Measurements from ENCODE around the gene GCK. TPM values are rescaled to one million over a fixed set of nuclear protein-coding genes. Genes with fewer than 3 reads are reported as not detected.
A peak's percentile ranks its signal among the peaks of the same experiment; 100 is the strongest.

GCK gene
- total RNA-seq, 1 experiment from 2014 or later, result not detected

GRCh38 chr7:44195889-44196288, 6.7 kb upstream of the GCK start:
- DNase-seq (ENCODE audit: unreplicated experiment), result no peak
- H3K27ac Mint-ChIP-seq (ENCODE audit: low read depth, unreplicated experiment), result no peak overlapping the region
- no TSS peak for BruUV-seq (replicated peaks)
- peaks cover 7% of the 10 kb centered on the region for H3K4me1 Mint-ChIP-seq (ENCODE audit: insufficient read depth, unreplicated experiment)
- H3K27me3 Mint-ChIP-seq (ENCODE audit: insufficient read depth, unreplicated experiment), result no peaks in the 10 kb centered on the region
- ChIA-PET CTCF (interaction anchor here (0.7 to 1.8 kb wide), 6 partner anchors 17 to 130 kb away, joined by 3 to 6 read pairs (median 3); no protein-coding TSS in a partner anchor), POLR2A (interaction anchor here (1.0 kb wide), 1 partner anchor 73 kb away, joined by 3 read pairs; the partner anchor contains the start of gene POLD2)
- H3K4me3 Mint-ChIP-seq (ENCODE audit: unreplicated experiment), result no peak overlapping the region
- H3K9me3 Mint-ChIP-seq (ENCODE audit: unreplicated experiment), result no peaks in the 10 kb centered on the region
- no peaks in the 10 kb centered on the region for H3K36me3 Mint-ChIP-seq (ENCODE audit: insufficient read depth, unreplicated experiment)
- intact Hi-C loops (cut with micrococcal nuclease), result loop anchor here (1.0 kb wide), 1 partner anchor 124 kb away; no protein-coding TSS in a partner anchor
- TF ChIP-seq CTCF (IDR thresholded peaks at IDR 0.05; ENCODE audit: unreplicated experiment), result no peak

- Mint-ChIP-seq H3K9me3 (ENCODE audit: unreplicated experiment) (no peaks in the 10 kb centered on the region), H3K4me1 (ENCODE audit: insufficient read depth, unreplicated experiment) (peaks cover 7% of the 10 kb centered on the region)
Measured at GRCh38 chr7:44194562-44195145, 5.4 kb upstream of the GCK start.

GRCh38 chr7:44194069-44194468, 4.8 kb upstream of the GCK start:
- H3K4me1 Mint-ChIP-seq (ENCODE audit: insufficient read depth, unreplicated experiment), result peaks cover 7% of the 10 kb centered on the region
- no peak overlapping the region for H3K27ac Mint-ChIP-seq (ENCODE audit: low read depth, unreplicated experiment)
- ChIA-PET CTCF (interaction anchor here (1.2 kb wide), 1 partner anchor 8 kb away, joined by 3 read pairs; no protein-coding TSS in a partner anchor), POLR2A (interaction anchor here (1.1 kb wide), 1 partner anchor 11 kb away, joined by 3 read pairs; no protein-coding TSS in a partner anchor)
- BruUV-seq (replicated peaks), result no TSS peak
- intact Hi-C loops (cut with micrococcal nuclease), result no loop called here
- DNase-seq (ENCODE audit: unreplicated experiment), result peak; percentile 68
- no peaks in the 10 kb centered on the region for H3K9me3 Mint-ChIP-seq (ENCODE audit: unreplicated experiment)
- H3K36me3 Mint-ChIP-seq (ENCODE audit: insufficient read depth, unreplicated experiment), result no peaks in the 10 kb centered on the region
- no peak overlapping the region for H3K4me3 Mint-ChIP-seq (ENCODE audit: unreplicated experiment)
- H3K27me3 Mint-ChIP-seq (ENCODE audit: insufficient read depth, unreplicated experiment), result no peaks in the 10 kb centered on the region
- no peak for TF ChIP-seq CTCF (IDR thresholded peaks at IDR 0.05; ENCODE audit: unreplicated experiment)

More at GRCh38 chr7:44194562-44195145, 5.4 kb upstream of the GCK start:
- Mint-ChIP-seq H3K36me3 (ENCODE audit: insufficient read depth, unreplicated experiment) (no peaks in the 10 kb centered on the region), H3K27me3 (ENCODE audit: insufficient read depth, unreplicated experiment) (no peaks in the 10 kb centered on the region), H3K4me3 (ENCODE audit: unreplicated experiment) (no peak overlapping the region), H3K27ac (ENCODE audit: low read depth, unreplicated experiment) (no peak overlapping the region)
- no peak for DNase-seq (ENCODE audit: unreplicated experiment)
- BruUV-seq (replicated peaks), result no TSS peak
- intact Hi-C loops (cut with micrococcal nuclease), result no loop called here
- CTCF ChIA-PET, result interaction anchor here (0.5 to 1.3 kb wide), 4 partner anchors 9 to 121 kb away, joined by 3 to 4 read pairs (median 4); no protein-coding TSS in a partner anchor
- no peak for TF ChIP-seq CTCF (IDR thresholded peaks at IDR 0.05; ENCODE audit: unreplicated experiment)
- POLR2A ChIA-PET, result interaction anchor here (1.1 kb wide), 1 partner anchor 12 kb away, joined by 3 read pairs; no protein-coding TSS in a partner anchor

DNA sequence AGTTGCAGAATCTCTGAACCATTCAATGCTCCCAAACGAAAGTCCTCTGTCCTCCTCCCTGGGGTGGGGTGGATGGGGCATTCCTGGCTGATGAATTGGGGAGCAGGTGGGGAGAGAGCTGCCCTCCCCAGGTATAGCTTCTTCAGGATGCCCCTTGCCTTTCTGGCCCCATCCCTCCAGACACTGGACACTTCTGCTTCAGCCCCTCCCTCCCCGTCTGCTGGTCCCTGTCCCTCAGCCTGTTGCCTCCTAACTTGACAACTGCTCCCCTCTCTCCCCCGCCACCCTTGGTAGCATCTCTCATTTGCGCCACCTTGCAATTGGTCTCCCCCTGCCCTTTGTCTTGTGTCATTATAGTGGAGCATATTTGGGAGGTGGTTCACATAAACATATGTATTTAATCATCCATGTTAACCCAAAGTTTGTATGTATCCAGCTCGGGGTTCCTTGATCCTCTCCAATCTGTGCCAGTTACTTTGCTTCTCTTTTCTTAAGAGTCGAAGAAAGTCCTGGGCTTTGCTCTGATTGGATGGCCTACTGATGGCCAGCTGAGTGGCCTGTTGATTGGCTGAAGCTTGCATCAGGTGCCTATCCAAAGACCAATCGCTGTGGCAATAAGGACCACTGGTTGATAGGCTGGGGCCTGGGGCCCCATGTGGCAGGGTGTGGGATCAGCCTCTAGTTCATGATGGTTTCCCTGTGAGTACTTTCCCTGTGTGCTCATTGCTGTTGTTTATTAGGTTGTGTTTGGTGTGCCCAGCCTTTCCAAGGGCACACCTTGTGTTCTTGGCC, 4.0 kb upstream of the GCK start:
- no TSS peak for BruUV-seq (replicated peaks)
- ChIA-PET POLR2A (interaction anchor here (1.1 kb wide), 1 partner anchor 11 kb away, joined by 3 read pairs; no protein-coding TSS in a partner anchor), CTCF (interaction anchor here (0.7 kb wide), 1 partner anchor 122 kb away, joined by 3 read pairs; no protein-coding TSS in a partner anchor)
- H3K27me3 Mint-ChIP-seq (ENCODE audit: insufficient read depth, unreplicated experiment), result no peaks in the 10 kb centered on the region
- no peaks in the 10 kb centered on the region for H3K36me3 Mint-ChIP-seq (ENCODE audit: insufficient read depth, unreplicated experiment)
- H3K9me3 Mint-ChIP-seq (ENCODE audit: unreplicated experiment), result no peaks in the 10 kb centered on the region
- H3K4me1 Mint-ChIP-seq (ENCODE audit: insufficient read depth, unreplicated experiment), result peaks cover 7% of the 10 kb centered on the region
- TF ChIP-seq CTCF (IDR thresholded peaks at IDR 0.05; ENCODE audit: unreplicated experiment), result no peak
- no peak for DNase-seq (ENCODE audit: unreplicated experiment)
- H3K27ac Mint-ChIP-seq (ENCODE audit: low read depth, unreplicated experiment), result no peak overlapping the region
- no peak overlapping the region for H3K4me3 Mint-ChIP-seq (ENCODE audit: unreplicated experiment)
- intact Hi-C loops (cut with micrococcal nuclease), result no loop called here
